Heart right ventricle (tissue), 16 donors: ENCODE measurements around the gene FHAD1. TPM values are rescaled to one million over a fixed set of nuclear protein-coding genes. Genes with fewer than 3 reads are reported as not detected.

Experiments
- ATAC-seq, 8 donors: fragments of 200-7000 bp; cut with Tn5 transposase; one replicate each; pipeline ENCODE4 v1.9.1; 2020; ENCODE audit warnings: mild to moderate bottlenecking in 8 of 8, moderate library complexity in 8 of 8, moderate number of reproducible peaks in 1 of 8
- DNase-seq, 2 donors: peaks; one replicate each; pipeline ENCODE4 v3.0.0-alpha.2; 2020
- H3K27ac ChIP-seq, 10 donors: fragments of 200-600 bp; sonication (generic) in 2 of 10; one replicate each; pipeline versions ENCODE4 v1.5.0 to v1.8.0; 2020 to 2022; ENCODE audit warnings: mild to moderate bottlenecking in 3 of 10
- H3K27me3 ChIP-seq, 7 donors: fragments of 200-600 bp; one replicate each; pipeline ENCODE4 v1.8.0; 2021 to 2022; ENCODE audit warnings: mild to moderate bottlenecking in 2 of 7
- H3K36me3 ChIP-seq, 9 donors: fragments of 200-600 bp; sonication (generic) in 1 of 9; one replicate each; pipeline versions ENCODE4 v1.5.0 to v1.8.0; 2020 to 2022; ENCODE audit warnings: mild to moderate bottlenecking in 2 of 9
- H3K4me1 ChIP-seq, 9 donors: fragments of 200-600 bp; sonication (generic) in 1 of 9; one replicate each; pipeline versions ENCODE4 v1.5.0 to v1.8.0; 2020 to 2022; ENCODE audit warnings: mild to moderate bottlenecking in 4 of 9
- H3K4me3 ChIP-seq, 10 donors: fragments of 200-600 bp; sonication (generic) in 2 of 10; one replicate each; pipeline versions ENCODE4 v1.5.0 to v1.8.0; 2020 to 2022; ENCODE audit warnings: mild to moderate bottlenecking in 7 of 10, moderate library complexity in 2 of 10
- H3K9me3 ChIP-seq, 11 donors: fragments of 200-600 bp in 10 of 11; sonication (generic) in 2 of 11; one replicate each; pipeline versions ENCODE4 v1.5.0 to v1.8.0; 2013 to 2022; ENCODE audit warnings: mild to moderate bottlenecking in 2 of 11, control low read depth in 1 of 11, moderate library complexity in 1 of 11
- CTCF ChIP-seq, 9 donors: fragments of 200-600 bp; sonication (generic) in 2 of 9; IDR thresholded peaks; one replicate each; pipeline versions ENCODE4 v1.5.0 to v1.8.0; 2021 to 2022; ENCODE audit warnings: antibody characterized with exemption in 9 of 9, mild to moderate bottlenecking in 5 of 9, moderate library complexity in 1 of 9
- WGBS, 2 donors: extraction: QIAGEN DNeasy Blood & Tissue Kit; methylation state at CpG; one replicate each; pipeline ENCODE4 v1.1.7; 2013; ENCODE audit warnings: inconsistent platforms in 1 of 2; 5-methylcytosine and 5-hydroxymethylcytosine counted together
- intact Hi-C, 10 donors: fragments of 100-400 bp; cut with DNase I; formaldehyde crosslinking; loops; one replicate each; pipeline versions ENCODE4 v1.11.1 to v1.14.2; 2022
- polyA plus RNA-seq, 2 donors: library from polyadenylated mRNA; stranded (reverse); fragments of 200-250 nt; gene quantifications; one replicate each; pipeline ENCODE4 v1.2.3, GENCODE V29; 2013
- total RNA-seq, 10 donors: library from RNA; stranded (reverse); fragmentation: NEBNext Ultra II Directional in 3 of 10; extraction: Animal tissue kit (Norgen Biotek cat#: 25700) in 3 of 10; gene quantifications; one replicate each; pipeline versions ENCODE4 v1.2.1 to v1.2.4, GENCODE V29; 2021 to 2023
- donor health status: Arrhythmogenic right ventricular cardiomyopathy.
- donor health status: ischemic (EF 13 %, LVEDD 7.1; RV severe dilation, severe dysfunction).
- donor health status: healthy with polysubstance abuse.
- donor health status: DM: no; HTN: yes; CAD: no.
- donor health status: DM: no; HTN: no; CAD: no.
- donor health status: ischemic (EF 25% LVEDD 6.9; RV normal size, moderate dysfunction).
- donor health status: ischemic (EF 25% LVEDD 5.7; RV mildly dilated, moderate dysfunction).
- donor health status: healthy.
- donor health status: DM: yes; HTN: yes; CAD: no.
- donor health status: Ischemic cardiomyopathy.
- donor health status: ischemic (EF 35%, LVEDD 5.7; RV mildly dilated, moderate dysfunction).
- donor health status: nonischemic (EF 11% LVEDD 7.7; RV severe dilation, severe dysfunction).
- donor health status: DM: yes; HTN: yes; CAD: no.
- donor health status: PGD.
- donor health status: ischemic (EF 29% LVEDD 5.4; RV normal size, mild dysfunction).
- donor health status: nonischemic (EF 23%, LVEDD 6.1; RV moderate dilation, normal function).

Gene FHAD1
- total and polyA plus RNA-seq, 12 donors = 0.06 to 1.0 (median 0.12) TPM; not detected in 5

DNA sequence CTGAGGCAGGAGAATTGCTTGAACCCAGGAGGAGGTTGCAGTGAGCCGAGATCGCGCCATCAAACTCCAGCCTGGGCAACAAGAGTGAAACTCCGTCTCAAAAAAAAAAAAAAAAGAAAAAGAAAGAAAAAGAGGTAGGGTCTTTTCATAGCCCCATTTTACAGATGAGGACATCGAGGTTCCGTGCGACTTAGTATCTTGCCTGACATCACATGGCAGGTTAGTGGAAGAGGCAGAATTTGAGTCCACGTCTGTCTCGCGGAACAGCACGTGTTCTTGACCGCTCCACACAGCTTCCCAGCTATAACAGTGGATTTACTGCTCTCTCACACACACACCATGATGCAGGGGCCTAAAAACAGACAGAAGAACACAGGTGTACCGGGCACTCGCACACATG is 192.3 kb downstream of the FHAD1 start:
- intact Hi-C loops = loop anchor here in 5 of 10 donors (10.0 kb wide), 2 partner anchors 65 to 315 kb away; no protein-coding TSS in a partner anchor
- Histone ChIP-seq H3K4me3 (no peak overlapping the region), H3K27me3 (no peaks in the 10 kb centered on the region), H3K36me3 (no peaks in the 10 kb centered on the region), H3K27ac (no peak overlapping the region), H3K4me1 (peaks cover 0 to 9% (median 0%) of the 10 kb centered on the region in 9 donors), H3K9me3 (no peaks in the 10 kb centered on the region)
- no peak for ATAC-seq
- no peak for DNase-seq
- no peak for TF ChIP-seq CTCF (IDR thresholded peaks at IDR 0.05)
- WGBS, 2 donors = 94 to 96% methylated on average over 14 of the region's 14 CpGs

DNA sequence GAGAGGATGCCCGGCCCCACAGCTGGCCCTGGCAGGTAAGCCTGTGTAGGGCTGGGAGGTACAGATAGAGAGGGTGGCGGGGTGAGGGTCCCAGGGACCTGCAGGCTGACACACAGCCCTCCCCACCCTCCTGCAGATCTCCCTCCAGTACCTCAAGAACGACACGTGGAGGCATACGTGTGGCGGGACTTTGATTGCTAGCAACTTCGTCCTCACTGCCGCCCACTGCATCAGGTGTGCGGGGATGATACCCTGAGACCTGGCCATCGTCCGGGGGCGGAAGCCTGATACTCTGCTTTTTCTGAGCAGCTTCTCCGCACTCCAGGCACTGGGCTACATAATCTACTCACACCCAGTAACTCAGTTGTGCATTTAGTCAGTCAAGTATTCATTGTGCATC is 193.3 kb downstream of the FHAD1 start:
- no peak for ATAC-seq
- H3K27ac ChIP-seq = no peak overlapping the region
- H3K36me3 ChIP-seq = no peaks in the 10 kb centered on the region
- no peaks in the 10 kb centered on the region for H3K9me3 ChIP-seq
- H3K27me3 ChIP-seq = no peaks in the 10 kb centered on the region
- H3K4me3 ChIP-seq = no peak overlapping the region
- 89 to 91% methylated on average over 13 of the region's 13 CpGs for WGBS, 2 donors
- TF ChIP-seq CTCF (IDR thresholded peaks at IDR 0.05) = no peak
- H3K4me1 ChIP-seq = peaks cover 0 to 4% (median 0%) of the 10 kb centered on the region in 9 donors
- intact Hi-C loops = loop anchor here in 1 of 10 donors (10.0 kb wide), 1 partner anchor 56 kb away; no protein-coding TSS in a partner anchor
- DNase-seq = no peak

- Histone ChIP-seq H3K27me3 (peaks cover 0 to 7% (median 0%) of the 10 kb centered on the region in 7 donors), H3K27ac (no peak overlapping the region), H3K9me3 (no peaks in the 10 kb centered on the region), H3K4me3 (no peak overlapping the region), H3K36me3 (no peaks in the 10 kb centered on the region), H3K4me1 (peaks cover 0 to 4% (median 0%) of the 10 kb centered on the region in 9 donors)
- DNase-seq (no peak), ATAC-seq (no peak)
- intact Hi-C loops = loop anchor here in 1 of 10 donors (10.0 kb wide), 1 partner anchor 56 kb away; no protein-coding TSS in a partner anchor
- WGBS, 2 donors = 80 to 81% methylated on average over 6 of the region's 6 CpGs
- no peak for TF ChIP-seq CTCF (IDR thresholded peaks at IDR 0.05)
These were observed 194.2 kb downstream of the FHAD1 start for GRCh38 chr1:15441247-15441646.

DNA sequence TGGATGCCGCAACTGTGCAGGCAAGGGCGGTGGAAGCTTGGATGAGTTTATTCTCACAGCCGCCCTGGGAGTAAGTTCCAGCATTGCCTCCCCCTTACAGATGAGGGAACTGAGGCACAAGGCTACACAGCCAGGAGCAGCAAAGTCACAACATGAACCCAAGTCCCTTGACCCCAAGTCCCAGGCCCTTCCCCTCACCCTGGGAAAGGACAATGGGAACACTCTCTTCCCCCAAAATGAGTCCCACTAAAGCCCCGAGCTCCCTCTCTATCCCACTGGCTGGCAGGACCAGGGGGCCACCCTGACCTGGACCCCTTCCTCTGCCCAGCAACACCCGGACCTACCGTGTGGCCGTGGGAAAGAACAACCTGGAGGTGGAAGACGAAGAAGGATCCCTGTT is 195.1 kb downstream of the FHAD1 start:
- no peaks in the 10 kb centered on the region for H3K9me3 ChIP-seq
- intact Hi-C loops = loop anchor here in 1 of 10 donors (10.0 kb wide), 1 partner anchor 57 kb away; no protein-coding TSS in a partner anchor
- TF ChIP-seq CTCF (IDR thresholded peaks at IDR 0.05) = no peak

More for the DNA sequence above, 195.1 kb downstream of the FHAD1 start:
- Histone ChIP-seq H3K4me3 (no peak overlapping the region), H3K27me3 (peaks cover 0 to 11% (median under 1%) of the 10 kb centered on the region in 7 donors), H3K4me1 (peaks cover 0 to 4% (median 0%) of the 10 kb centered on the region in 9 donors), H3K36me3 (no peaks in the 10 kb centered on the region), H3K27ac (no peak overlapping the region)
- no peak for ATAC-seq
- 88 to 91% methylated on average over 8 of the region's 8 CpGs for WGBS, 2 donors
- DNase-seq = no peak
